K562 (cell line): Measurements from ENCODE around the gene LHX3. TPM values are rescaled to one million over a fixed set of nuclear protein-coding genes. Genes with fewer than 3 reads are reported as not detected.

ENCODE experiments used
- ATAC-seq: fragments of 200-7000 bp; cut with Tn5 transposase; 3 replicates; pipeline ENCODE4 v1.9.1; 2020; ENCODE audit warnings: moderate library complexity
- BruUV-seq: library from RNA; stranded (reverse); fragments of 400-500 nt; replicated peaks from 2 replicates; lab custom pipeline; 2021; lab: Mats Ljungman, UMichigan
- CTCF ChIA-PET: fragments of 300-600 bp; formaldehyde crosslinking; extraction: SDS; loops from one replicate; lab custom pipeline; 2021; ENCODE audit warnings: low intra/inter-chr PET ratio; lab: Yijun Ruan, JAX
- POLR2A ChIA-PET: fragments of 300-600, 350-650 bp; sonication (Branson Sonifier 250); formaldehyde crosslinking; extraction: SDS; loops from one replicate; lab custom pipeline; 2021; ENCODE audit warnings: antibody characterized with exemption, inconsistent platforms; lab: Yijun Ruan, JAX
- DNase-seq, 4 experiments: peaks; one replicate each; pipeline versions ENCODE4 v3.0.0 to v3.0.0-alpha.2; 2011 to 2018; ENCODE audit warnings: low spot score in 3 of 4, mixed read lengths in 3 of 4; ENCODE audit errors: extremely low read depth in 1 of 4
- FAIRE-seq: peaks from 2 replicates; lab custom pipeline; 2011; peaks lifted over from hg19 to GRCh38; lab: Jason Lieb, UNC
- H2AFZ ChIP-seq: 2 replicates; pipeline ENCODE4 v1.6.0; 2011; ENCODE audit warnings: low read depth, low read length, control low read depth, inconsistent platforms
- H3K27ac ChIP-seq: fragments of 200-600 bp; 3 replicates; pipeline ENCODE4 v1.8.0; 2011; ENCODE audit warnings: low read depth, mild to moderate bottlenecking, control low read depth, inconsistent platforms, low read length, moderate library complexity, mixed read lengths; ENCODE audit errors: extremely low read depth
- H3K27me3 ChIP-seq, 2 experiments: fragments of 300-600 bp in 1 of 2; 2 replicates in 1 of 2; 3 replicates in 1 of 2; pipeline versions ENCODE4 v1.6.0 to v1.8.0; 2011; ENCODE audit warnings: inconsistent platforms in 2 of 2, low read length in 2 of 2, mild to moderate bottlenecking in 1 of 2, mixed read lengths in 1 of 2, moderate library complexity in 1 of 2; ENCODE audit not compliant: control insufficient read depth in 2 of 2, insufficient read depth in 2 of 2
- H3K36me3 ChIP-seq: fragments of 300-600 bp; 3 replicates; pipeline ENCODE4 v1.8.0; 2011; ENCODE audit warnings: mild to moderate bottlenecking, low read length, inconsistent platforms; ENCODE audit not compliant: control insufficient read depth, insufficient read depth
- H3K4me1 ChIP-seq, 2 experiments: fragments of 200-600 bp in 1 of 2; replicated peaks in 1 of 2; 2 replicates in 1 of 2; 3 replicates in 1 of 2; pipeline versions ENCODE4 v1.5.1 to v1.8.0; 2011; ENCODE audit warnings: inconsistent platforms in 2 of 2, low read length in 2 of 2, mild to moderate bottlenecking in 1 of 2, mixed read lengths in 1 of 2, moderate library complexity in 1 of 2; ENCODE audit not compliant: control insufficient read depth in 2 of 2, insufficient read depth in 2 of 2
- H3K4me2 ChIP-seq: 2 replicates; pipeline ENCODE4 v1.6.1; 2011; ENCODE audit warnings: low read length, control low read depth, inconsistent platforms, mixed read lengths; ENCODE audit not compliant: insufficient read depth
- H3K4me3 ChIP-seq: fragments of 200-600 bp; sonication (generic), shearing (Covaris generic); 2 replicates; pipeline ENCODE4 v1.5.1; 2016; ENCODE audit warnings: control low read depth, inconsistent platforms
- H3K79me2 ChIP-seq: fragments of 200-600 bp; 3 replicates; pipeline ENCODE4 v1.8.0; 2011; ENCODE audit warnings: low read length, inconsistent platforms; ENCODE audit not compliant: control insufficient read depth, insufficient read depth
- H3K9ac ChIP-seq, 2 experiments: 2 replicates each; pipeline versions ENCODE4 v1.6.0 to v1.6.1; 2011; ENCODE audit warnings: low read depth in 2 of 2, low read length in 2 of 2, control low read depth in 1 of 2, inconsistent platforms in 1 of 2, mild to moderate bottlenecking in 1 of 2, mixed read lengths in 1 of 2; ENCODE audit not compliant: insufficient read depth in 1 of 2
- H3K9me1 ChIP-seq: one replicate; pipeline ENCODE4 v1.6.0; 2011; ENCODE audit warnings: inconsistent platforms, mild to moderate bottlenecking, low read length, moderate library complexity; ENCODE audit not compliant: control insufficient read depth, insufficient read depth
- H3K9me3 ChIP-seq: replicated peaks from 2 replicates; pipeline ENCODE4 v1.5.1; 2011; ENCODE audit warnings: low read depth, low read length, inconsistent platforms; ENCODE audit not compliant: control insufficient read depth, insufficient read depth
- H4K20me1 ChIP-seq: replicated peaks from 2 replicates; pipeline ENCODE4 v1.6.1; 2011; ENCODE audit warnings: low read length, inconsistent platforms, mixed read lengths; ENCODE audit not compliant: control insufficient read depth, insufficient read depth
- CBX3 ChIP-seq, 2 experiments: IDR thresholded peaks; 1 replicate in 1 of 2; 2 replicates in 1 of 2; pipeline ENCODE4 v1.6.1; 2012; ENCODE audit warnings: inconsistent platforms in 2 of 2, low read length in 2 of 2, borderline replicate concordance in 1 of 2, control low read depth in 1 of 2
- COPS2 ChIP-seq: fragments of 450-650 bp; conservative IDR thresholded peaks from 2 replicates; pipeline ENCODE4 v1.6.1; 2016; ENCODE audit warnings: mild to moderate bottlenecking, moderate library complexity
- JUNB ChIP-seq: fragments of 450-650 bp; formaldehyde crosslinking; conservative IDR thresholded peaks from 2 replicates; pipeline ENCODE4 v1.4.0; 2020; ENCODE audit warnings: mild to moderate bottlenecking
- NCOA6 ChIP-seq: fragments of 450-650 bp; IDR thresholded peaks from 2 replicates; pipeline ENCODE4 v1.6.1; 2017; ENCODE audit warnings: mild to moderate bottlenecking
- PHB ChIP-seq: fragments of 250-450 bp; sonication (Bioruptor Pico); IDR thresholded peaks from 2 replicates; pipeline ENCODE4 v1.5.0; 2021
- RBM15 ChIP-seq: fragments of 200-400 bp; formaldehyde crosslinking; IDR thresholded peaks from 2 replicates; pipeline ENCODE4 v1.6.1; 2018; ENCODE audit warnings: mild to moderate bottlenecking, low read length, moderate library complexity; ENCODE audit not compliant: insufficient read depth
- RHOXF2B ChIP-seq: fragments of 250-450 bp; sonication (Bioruptor Pico); conservative IDR thresholded peaks from 2 replicates; pipeline ENCODE4 v1.5.1; 2021
- SOX6 ChIP-seq: fragments of 450-650 bp; IDR thresholded peaks from 2 replicates; pipeline ENCODE4 v1.6.1; 2014; ENCODE audit warnings: mild to moderate bottlenecking
- SPI1 ChIP-seq: IDR thresholded peaks from 2 replicates; pipeline ENCODE4 v1.6.1; 2011; ENCODE audit warnings: low read depth, low read length, control low read depth, borderline replicate concordance
- TFAP4 ChIP-seq: sonication (generic); formaldehyde crosslinking; IDR thresholded peaks from 2 replicates; pipeline ENCODE4 v1.8.0; 2022; ENCODE audit warnings: missing genetic modification reagents, mild to moderate bottlenecking, moderate library complexity, borderline replicate concordance
- ZBTB12 ChIP-seq: fragments of 250-450 bp; sonication (Bioruptor Pico); IDR thresholded peaks from 2 replicates; pipeline ENCODE4 v1.4.0; 2020
- ZNF197 ChIP-seq: fragments of 200-800 bp; sonication (Bioruptor generic); IDR thresholded peaks from 2 replicates; pipeline ENCODE4 v1.6.1; 2016; ENCODE audit warnings: low read depth, missing genetic modification characterization, missing compliant biosample characterization
- ZNF764 ChIP-seq: fragments of 250-450 bp; sonication (Bioruptor Pico); IDR thresholded peaks from 2 replicates; pipeline ENCODE4 v1.4.0; 2020; ENCODE audit warnings: low read depth, mild to moderate bottlenecking, moderate library complexity
- WGBS: fragments of 100-300 bp; shearing (Covaris generic); methylation state at CpG from one replicate; pipeline ENCODE4 v1.1.6; 2016; ENCODE audit warnings: low coverage, mixed read lengths; ENCODE audit not compliant: insufficient coverage; ENCODE audit errors: missing lambda C conversion rate; 5-methylcytosine and 5-hydroxymethylcytosine counted together
- in situ Hi-C: fragments of 300-500 bp; cut with MboI; formaldehyde crosslinking; loops from 4 replicates; pipeline ENCODE4 v1.15.0; 2018; ENCODE audit warnings: inconsistent platforms, mixed read lengths
- intact Hi-C: fragments of 100-400 bp; cut with micrococcal nuclease; formaldehyde crosslinking; loops from 2 replicates; pipeline ENCODE4 v1.14.2; 2022
- polyA plus RNA-seq, 8 experiments: library from polyadenylated mRNA; depleted of rRNA in 4 of 8; stranded (reverse) in 5 of 8; unstranded in 3 of 8; fragments of >200 nt; fragmentation: Nextera tagmentation in 2 of 8; fragmentation: Illumina TruSeq in 1 of 8; extraction: Ambion mirVana in 2 of 8; extraction: Trizol in 1 of 8; gene quantifications; 2 replicates each; pipeline versions ENCODE4 v1.2.1 to v1.2.3, GENCODE V29; 2011 to 2014; ENCODE audit warnings: inconsistent platforms in 1 of 8, missing spikeins in 1 of 8
- total RNA-seq, 7 experiments: library from RNA; depleted of rRNA in 6 of 7; stranded (reverse); fragments of >200 nt in 6 of 7; fragmentation: Illumina TruSeq in 2 of 7; extraction: Trizol in 2 of 7; gene quantifications; 2 replicates each; pipeline versions ENCODE4 v1.2.1 to v1.2.3, GENCODE V29; 2011 to 2021; ENCODE audit warnings: low replicate concordance in 1 of 7

The LHX3 gene
- total and polyA plus RNA-seq, 9 of the 15 experiments (the other 6 are each of a cell fraction or from before 2014, with no cell fraction given), result 0.09 TPM; not detected in 8

- H4K20me1 ChIP-seq, result peaks cover 13% of the 10 kb centered on the region
- peaks cover 4% of the 10 kb centered on the region for H3K9me1 ChIP-seq
- CTCF ChIA-PET, result interaction anchor here (0.6 kb wide), 1 partner anchor 304 kb away, joined by 3 read pairs; no protein-coding TSS in a partner anchor
- BruUV-seq, result no TSS peak
- intact Hi-C loops (no loop called here), in situ Hi-C loops (no loop called here)
- peaks cover 3 to 74% of the 10 kb centered on the region in 2 experiments; a peak in 3 of 5 replicates for H3K4me1 ChIP-seq
- no peak for TF ChIP-seq SPI1
- TF ChIP-seq TFAP4 (CRISPR knock-in tag), result 0 out of 2 replicates have a peak, but pooled peaks have one; percentile 5
- no peak for TF ChIP-seq NCOA6
- 12% methylated on average over 13 of the region's 13 CpGs for WGBS
- DNase-seq (no peak), ATAC-seq (no peak), FAIRE-seq (no peak)
- H3K27ac ChIP-seq, result no peak overlapping the region
- no peak overlapping the region for H3K4me3 ChIP-seq
- H3K79me2 ChIP-seq, result no peaks in the 10 kb centered on the region
- POLR2A ChIA-PET, result interaction anchor here (0.5 to 0.6 kb wide), 2 partner anchors 18 to 40 kb away, joined by 3 to 5 read pairs; no protein-coding TSS in a partner anchor
- no peaks in the 10 kb centered on the region for H3K9me3 ChIP-seq
- peaks cover 26 to 55% of the 10 kb centered on the region in 2 experiments; a peak in 4 of 5 replicates for H3K27me3 ChIP-seq
- no peak overlapping the region for H3K4me2 ChIP-seq
- H3K36me3 ChIP-seq, result peaks cover 9% of the 10 kb centered on the region; the same call in 2 of the 3 replicates
- H2AFZ ChIP-seq, result no peak overlapping the region
- H3K9ac ChIP-seq, result no peak overlapping the region
Observed at GRCh38 chr9:136201174-136201573, 3.8 kb downstream of the LHX3 start.

- Histone ChIP-seq H3K27me3 (peaks cover 26 to 60% of the 10 kb centered on the region in 2 experiments; a peak in 4 of 5 replicates), H3K4me3 (no peak overlapping the region)
- TF ChIP-seq JUNB, result no peak
- TF ChIP-seq PHB, result no peak
- TF ChIP-seq ZNF197, result no peak
- no peak for TF ChIP-seq CBX3 (IDR thresholded peaks at IDR 0.05; ENCODE audit: borderline replicate concordance in 1 of 2, low read length in 2 of 2)
- no peak for TF ChIP-seq ZBTB12 (CRISPR knock-in tag)
- no peak for TF ChIP-seq RBM15
- TF ChIP-seq ZNF764, result no peak
- no peak for TF ChIP-seq RHOXF2B (CRISPR knock-in tag)
- TF ChIP-seq COPS2, result no peak
- TF ChIP-seq SOX6, result no peak
Observed at GRCh38 chr9:136200424-136200823, 4.5 kb downstream of the LHX3 start.

More at GRCh38 chr9:136200424-136200823, 4.5 kb downstream of the LHX3 start:
- DNase-seq (no peak), FAIRE-seq (no peak), ATAC-seq (no peak)
- Histone ChIP-seq H3K79me2 (no peaks in the 10 kb centered on the region), H3K4me2 (no peak overlapping the region), H3K27ac (no peak overlapping the region), H3K9ac (no peak overlapping the region), H3K4me1 (peaks cover 0 to 69% of the 10 kb centered on the region in 2 experiments; a peak in 2 of 5 replicates), H4K20me1 (peaks cover 13% of the 10 kb centered on the region), H3K9me3 (no peaks in the 10 kb centered on the region), H3K36me3 (peaks cover 3% of the 10 kb centered on the region; the same call in 1 of the 3 replicates), H2AFZ (no peak overlapping the region), H3K9me1 (no peaks in the 10 kb centered on the region)
- intact Hi-C loops, result no loop called here
- 17% methylated on average over 19 of the region's 19 CpGs for WGBS
- BruUV-seq, result no TSS peak
- CTCF ChIA-PET, result interaction anchor here (0.6 kb wide), 1 partner anchor 304 kb away, joined by 3 read pairs; no protein-coding TSS in a partner anchor
- POLR2A ChIA-PET, result no interaction called here
- in situ Hi-C loops, result no loop called here
